ENCODE results near the gene CHPF2.

Gene CHPF2

GRCh38 chr7:151260471-151260870, 28.2 kb downstream of the CHPF2 start:
- no peak for DNase-seq (ENCODE audit: extremely low read depth in 1 of 2, low read depth in 1 of 2)

- no peak for DNase-seq (ENCODE audit: extremely low read depth in 1 of 2, low read depth in 1 of 2)
These were observed 28.6 kb downstream of the CHPF2 start for GRCh38 chr7:151260883-151261282.

- DNase-seq (ENCODE audit: extremely low read depth in 1 of 2, low read depth in 1 of 2), result no peak
These were observed 29.2 kb downstream of the CHPF2 start for GRCh38 chr7:151261529-151261928.

- no peak for DNase-seq (ENCODE audit: extremely low read depth in 1 of 2, low read depth in 1 of 2)
These were observed 32.3 kb downstream of the CHPF2 start for GRCh38 chr7:151264615-151265014.

GRCh38 chr7:151265351-151265931, 33.2 kb downstream of the CHPF2 start:
- no peak for DNase-seq (ENCODE audit: extremely low read depth in 1 of 2, low read depth in 1 of 2)

GRCh38 chr7:151269511-151269910, 37.2 kb downstream of the CHPF2 start:
- no peak for DNase-seq (ENCODE audit: extremely low read depth in 1 of 2, low read depth in 1 of 2)

- DNase-seq (ENCODE audit: extremely low read depth in 1 of 2, low read depth in 1 of 2), result no peak
These were observed 39.5 kb downstream of the CHPF2 start for GRCh38 chr7:151271699-151272355.

GRCh38 chr7:151272405-151272804, 40.1 kb downstream of the CHPF2 start:
- no peak for DNase-seq (ENCODE audit: extremely low read depth in 1 of 2, low read depth in 1 of 2)

GRCh38 chr7:151272877-151273276, 40.6 kb downstream of the CHPF2 start:
- no peak for DNase-seq (ENCODE audit: extremely low read depth in 1 of 2, low read depth in 1 of 2)

- no peak for DNase-seq (ENCODE audit: extremely low read depth in 1 of 2, low read depth in 1 of 2)
These were observed 41.5 kb downstream of the CHPF2 start for GRCh38 chr7:151273651-151274390.

GRCh38 chr7:151274396-151274795, 42.1 kb downstream of the CHPF2 start:
- DNase-seq (ENCODE audit: extremely low read depth in 1 of 2, low read depth in 1 of 2), result no peak

GRCh38 chr7:151274936-151275812, 42.9 kb downstream of the CHPF2 start:
- DNase-seq (ENCODE audit: extremely low read depth in 1 of 2, low read depth in 1 of 2), result no peak

- DNase-seq (ENCODE audit: extremely low read depth in 1 of 2, low read depth in 1 of 2), result no peak
These were observed 43.7 kb downstream of the CHPF2 start for GRCh38 chr7:151275813-151276577.

GRCh38 chr7:151276666-151277590, 44.6 kb downstream of the CHPF2 start:
- DNase-seq (ENCODE audit: extremely low read depth in 1 of 2, low read depth in 1 of 2), result peak; percentile 26 to 49

- DNase-seq (ENCODE audit: extremely low read depth in 1 of 2, low read depth in 1 of 2), result no peak
These were observed 45.3 kb downstream of the CHPF2 start for GRCh38 chr7:151277631-151278030.

GRCh38 chr7:151278949-151279348, 46.7 kb downstream of the CHPF2 start:
- no peak for DNase-seq (ENCODE audit: extremely low read depth in 1 of 2, low read depth in 1 of 2)

GRCh38 chr7:151279868-151280267, 47.6 kb downstream of the CHPF2 start:
- no peak for DNase-seq (ENCODE audit: extremely low read depth in 1 of 2, low read depth in 1 of 2)

- no peak for DNase-seq (ENCODE audit: extremely low read depth in 1 of 2, low read depth in 1 of 2)
These were observed 48.2 kb downstream of the CHPF2 start for GRCh38 chr7:151280388-151281019.

- no peak for DNase-seq (ENCODE audit: extremely low read depth in 1 of 2, low read depth in 1 of 2)
These were observed 49.4 kb downstream of the CHPF2 start for GRCh38 chr7:151281686-151282085.
